ENCODE results near the gene GABBR2.
"Not testable (repeated sequence)": the region's sequence is repeated elsewhere in the genome, so short reads cannot be mapped to it uniquely, and the experiment has no call there.

Gene GABBR2

DNA sequence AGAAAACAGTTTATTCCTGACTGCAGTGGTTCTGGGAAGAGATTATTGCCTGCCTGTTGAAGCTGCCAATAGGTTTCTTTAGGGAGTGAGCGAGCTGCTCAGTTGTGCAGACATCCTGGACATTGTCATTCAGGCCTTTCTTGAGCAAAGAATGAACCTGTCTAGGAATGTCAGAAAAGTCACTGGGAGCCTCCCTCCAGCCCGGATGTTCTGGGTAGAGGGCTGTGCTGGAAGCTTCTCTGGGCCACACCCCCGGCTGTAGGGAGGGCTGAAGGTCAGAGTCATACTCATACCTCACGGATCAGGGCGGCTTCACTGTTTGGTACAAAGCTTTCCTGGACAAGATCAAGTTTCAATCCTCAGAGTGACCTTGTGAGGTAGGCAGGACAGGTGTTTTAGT is 419.9 kb downstream of the GABBR2 start:
- Histone ChIP-seq H3K79me2 (ENCODE audit: control insufficient read depth, low read length) (no peaks in the 10 kb centered on the region), H3K9me3 (ENCODE audit: control insufficient read depth, insufficient read depth, low read length) (no peaks in the 10 kb centered on the region), H3K4me1 (ENCODE audit: control insufficient read depth, low read length) (no peaks in the 10 kb centered on the region), H3K4me2 (ENCODE audit: low read length) (no peak overlapping the region), H3K4me3 (ENCODE audit: low read length) (no peak overlapping the region), H3K36me3 (ENCODE audit: control insufficient read depth, low read length) (no peaks in the 10 kb centered on the region), H3K27ac (ENCODE audit: low read depth, low read length) (no peak overlapping the region), H4K20me1 (ENCODE audit: control insufficient read depth, insufficient read depth, low read depth, low read length) (no peaks in the 10 kb centered on the region), H3K27me3 (ENCODE audit: control insufficient read depth, low read length) (peaks cover 10% of the 10 kb centered on the region), H3K9me2 (replicated peaks; ENCODE audit: control insufficient read depth, low read length) (no peaks in the 10 kb centered on the region), H3F3A (ENCODE audit: control insufficient read depth, insufficient read depth) (no peaks in the 10 kb centered on the region)
- TF ChIP-seq, protein P1, sequence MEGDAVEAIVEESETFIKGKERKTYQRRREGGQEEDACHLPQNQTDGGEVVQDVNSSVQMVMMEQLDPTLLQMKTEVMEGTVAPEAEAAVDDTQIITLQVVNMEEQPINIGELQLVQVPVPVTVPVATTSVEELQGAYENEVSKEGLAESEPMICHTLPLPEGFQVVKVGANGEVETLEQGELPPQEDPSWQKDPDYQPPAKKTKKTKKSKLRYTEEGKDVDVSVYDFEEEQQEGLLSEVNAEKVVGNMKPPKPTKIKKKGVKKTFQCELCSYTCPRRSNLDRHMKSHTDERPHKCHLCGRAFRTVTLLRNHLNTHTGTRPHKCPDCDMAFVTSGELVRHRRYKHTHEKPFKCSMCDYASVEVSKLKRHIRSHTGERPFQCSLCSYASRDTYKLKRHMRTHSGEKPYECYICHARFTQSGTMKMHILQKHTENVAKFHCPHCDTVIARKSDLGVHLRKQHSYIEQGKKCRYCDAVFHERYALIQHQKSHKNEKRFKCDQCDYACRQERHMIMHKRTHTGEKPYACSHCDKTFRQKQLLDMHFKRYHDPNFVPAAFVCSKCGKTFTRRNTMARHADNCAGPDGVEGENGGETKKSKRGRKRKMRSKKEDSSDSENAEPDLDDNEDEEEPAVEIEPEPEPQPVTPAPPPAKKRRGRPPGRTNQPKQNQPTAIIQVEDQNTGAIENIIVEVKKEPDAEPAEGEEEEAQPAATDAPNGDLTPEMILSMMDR (IDR thresholded peaks at IDR 0.05; ENCODE audit: low read depth, low read length, poor library complexity, severe bottlenecking), result no peak
- TF ChIP-seq EZH2phosphoT487 (IDR thresholded peaks at IDR 0.05; ENCODE audit: borderline replicate concordance, low read length), result no peak

DNA sequence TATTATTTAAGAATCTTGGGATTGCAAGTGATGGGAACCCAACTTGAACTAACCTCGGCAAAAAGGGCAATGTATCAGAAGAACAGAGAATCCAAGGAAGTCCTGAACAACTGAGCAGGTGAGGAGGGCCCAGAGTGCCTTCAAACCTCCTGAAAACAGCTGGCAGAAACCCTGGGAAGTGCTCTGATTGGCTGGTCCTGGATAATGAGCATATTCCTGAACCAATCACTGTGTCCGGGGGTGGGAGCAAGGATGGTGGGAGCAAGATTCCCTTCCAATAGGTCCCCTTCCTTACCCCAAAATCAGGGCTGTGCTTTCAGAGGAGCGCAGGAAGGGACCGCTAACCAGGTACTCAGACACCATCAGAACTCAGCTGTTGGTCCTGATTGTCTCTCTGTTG is 421.4 kb downstream of the GABBR2 start:
- H3K79me2 ChIP-seq (ENCODE audit: control insufficient read depth, low read length), result no peaks in the 10 kb centered on the region
- H3K9me3 ChIP-seq (ENCODE audit: control insufficient read depth, insufficient read depth, low read length), result no peaks in the 10 kb centered on the region
- H3F3A ChIP-seq (ENCODE audit: control insufficient read depth, insufficient read depth), result no peaks in the 10 kb centered on the region
- H3K4me2 ChIP-seq (ENCODE audit: low read length), result no peak overlapping the region
- H4K20me1 ChIP-seq (ENCODE audit: control insufficient read depth, insufficient read depth, low read depth, low read length), result no peaks in the 10 kb centered on the region
- no peak for TF ChIP-seq EZH2phosphoT487 (IDR thresholded peaks at IDR 0.05; ENCODE audit: borderline replicate concordance, low read length)
- TF ChIP-seq, protein P1 (IDR thresholded peaks at IDR 0.05; ENCODE audit: low read depth, low read length, poor library complexity, severe bottlenecking), result no peak
- H3K4me3 ChIP-seq (ENCODE audit: low read length), result no peak overlapping the region
- no peaks in the 10 kb centered on the region for H3K4me1 ChIP-seq (ENCODE audit: control insufficient read depth, low read length)
- no peak overlapping the region for H3K27ac ChIP-seq (ENCODE audit: low read depth, low read length)
- no peaks in the 10 kb centered on the region for H3K36me3 ChIP-seq (ENCODE audit: control insufficient read depth, low read length)
- H3K27me3 ChIP-seq (ENCODE audit: control insufficient read depth, low read length), result peaks cover 21% of the 10 kb centered on the region
- no peaks in the 10 kb centered on the region for H3K9me2 ChIP-seq (replicated peaks; ENCODE audit: control insufficient read depth, low read length)

DNA sequence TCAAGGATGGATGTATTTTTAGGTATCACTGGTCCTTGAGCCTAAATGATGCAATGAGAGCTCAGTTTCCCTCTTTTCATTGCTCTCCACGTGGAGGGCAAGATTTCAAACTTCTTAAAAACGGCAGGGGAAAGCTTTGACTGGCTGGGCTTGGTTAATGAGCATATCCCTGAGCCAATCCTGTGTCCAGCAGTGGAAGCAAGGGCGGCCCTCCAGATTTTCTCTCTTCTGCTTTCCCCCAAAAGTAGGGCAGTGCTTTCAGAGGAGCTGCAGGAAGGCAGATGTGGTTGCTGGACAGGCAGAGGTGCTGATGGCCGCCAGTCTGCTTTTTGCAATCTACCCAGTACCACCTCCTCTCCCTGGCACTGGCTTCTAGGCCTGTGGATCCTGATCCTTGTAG is 423.3 kb downstream of the GABBR2 start:
- Histone ChIP-seq H3K9me2 (replicated peaks; ENCODE audit: control insufficient read depth, low read length) (no peaks in the 10 kb centered on the region), H4K20me1 (ENCODE audit: control insufficient read depth, insufficient read depth, low read depth, low read length) (no peaks in the 10 kb centered on the region), H3K4me3 (ENCODE audit: low read length) (no peak overlapping the region), H3K36me3 (ENCODE audit: control insufficient read depth, low read length) (no peaks in the 10 kb centered on the region), H3K79me2 (ENCODE audit: control insufficient read depth, low read length) (no peaks in the 10 kb centered on the region), H3K4me1 (ENCODE audit: control insufficient read depth, low read length) (no peaks in the 10 kb centered on the region), H3K9me3 (ENCODE audit: control insufficient read depth, insufficient read depth, low read length) (no peaks in the 10 kb centered on the region), H3K27me3 (ENCODE audit: control insufficient read depth, low read length) (peaks cover 21% of the 10 kb centered on the region), H3F3A (ENCODE audit: control insufficient read depth, insufficient read depth) (no peaks in the 10 kb centered on the region), H3K4me2 (ENCODE audit: low read length) (no peak overlapping the region), H3K27ac (ENCODE audit: low read depth, low read length) (no peak overlapping the region)
- TF ChIP-seq, protein P1 (IDR thresholded peaks at IDR 0.05; ENCODE audit: low read depth, low read length, poor library complexity, severe bottlenecking), result no peak
- TF ChIP-seq EZH2phosphoT487 (IDR thresholded peaks at IDR 0.05; ENCODE audit: borderline replicate concordance, low read length), result no peak

DNA sequence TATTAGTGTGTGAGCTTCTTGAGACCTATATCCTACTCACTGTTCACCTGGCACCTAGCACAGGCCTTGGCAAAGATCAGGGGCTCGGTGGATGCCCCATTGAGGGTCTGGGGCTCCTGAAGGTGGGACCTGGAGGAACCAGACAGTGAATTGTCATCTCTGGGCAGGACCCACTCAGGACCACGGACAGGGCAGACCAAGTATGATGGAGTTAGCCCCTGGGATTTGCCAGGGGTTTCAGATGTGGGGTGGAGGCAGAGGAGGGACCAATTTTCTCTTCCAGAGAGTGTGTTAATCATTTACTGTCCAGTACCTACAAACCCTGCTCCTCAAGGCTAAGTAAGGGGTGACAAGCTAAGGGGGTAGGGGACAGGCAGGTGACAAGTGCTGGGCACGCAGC is 424.0 kb downstream of the GABBR2 start:
- TF ChIP-seq, protein P1 (IDR thresholded peaks at IDR 0.05; ENCODE audit: low read depth, low read length, poor library complexity, severe bottlenecking), result no peak
- no peak for TF ChIP-seq EZH2phosphoT487 (IDR thresholded peaks at IDR 0.05; ENCODE audit: borderline replicate concordance, low read length)
- Histone ChIP-seq H3K27me3 (ENCODE audit: control insufficient read depth, low read length) (peaks cover 24% of the 10 kb centered on the region), H3F3A (ENCODE audit: control insufficient read depth, insufficient read depth) (no peaks in the 10 kb centered on the region), H3K9me2 (replicated peaks; ENCODE audit: control insufficient read depth, low read length) (no peaks in the 10 kb centered on the region), H3K36me3 (ENCODE audit: control insufficient read depth, low read length) (no peaks in the 10 kb centered on the region), H4K20me1 (ENCODE audit: control insufficient read depth, insufficient read depth, low read depth, low read length) (no peaks in the 10 kb centered on the region), H3K9me3 (ENCODE audit: control insufficient read depth, insufficient read depth, low read length) (no peaks in the 10 kb centered on the region), H3K4me3 (ENCODE audit: low read length) (no peak overlapping the region), H3K27ac (ENCODE audit: low read depth, low read length) (no peak overlapping the region), H3K4me2 (ENCODE audit: low read length) (no peak overlapping the region), H3K4me1 (ENCODE audit: control insufficient read depth, low read length) (no peaks in the 10 kb centered on the region), H3K79me2 (ENCODE audit: control insufficient read depth, low read length) (no peaks in the 10 kb centered on the region)

DNA sequence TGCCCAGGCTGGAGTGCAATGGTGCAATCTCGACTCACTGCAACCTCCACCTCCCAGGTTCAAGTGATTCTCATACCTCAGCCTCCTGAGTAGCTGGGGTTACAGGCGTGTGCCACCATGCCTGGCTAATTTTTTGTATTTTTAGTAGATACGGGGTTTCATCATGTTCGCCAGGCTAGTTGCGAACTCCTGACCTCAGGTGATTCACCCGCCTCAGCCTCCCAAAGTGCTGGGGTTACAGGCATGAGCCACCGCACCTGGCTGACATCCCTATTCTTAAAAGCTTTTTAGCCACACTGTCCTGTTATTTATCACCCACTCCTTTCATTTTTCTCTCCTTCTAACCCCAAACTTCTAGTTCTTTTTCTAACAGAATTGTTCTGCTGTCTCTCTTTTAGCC is 425.6 kb downstream of the GABBR2 start:
- not testable (repeated sequence) for H3K9me3 ChIP-seq (ENCODE audit: control insufficient read depth, insufficient read depth, low read length); H3K9me2 ChIP-seq (replicated peaks; ENCODE audit: control insufficient read depth, low read length); H3K27ac ChIP-seq (ENCODE audit: low read depth, low read length); H3K4me1 ChIP-seq (ENCODE audit: control insufficient read depth, low read length); H3F3A ChIP-seq (ENCODE audit: control insufficient read depth, insufficient read depth); H3K4me2 ChIP-seq (ENCODE audit: low read length); H3K4me3 ChIP-seq (ENCODE audit: low read length); H3K36me3 ChIP-seq (ENCODE audit: control insufficient read depth, low read length); H4K20me1 ChIP-seq (ENCODE audit: control insufficient read depth, insufficient read depth, low read depth, low read length); H3K79me2 ChIP-seq (ENCODE audit: control insufficient read depth, low read length)
- H3K27me3 ChIP-seq (ENCODE audit: control insufficient read depth, low read length), result peaks cover 30% of the 10 kb centered on the region
